HG03354 (cell line): Measurements from ENCODE around the gene CTBP2.

Source experiments
- ATAC-seq: cut with Tn5 transposase; IDR thresholded peaks from one replicate; pipeline ENCODE4 v1.9.1; 2021; ENCODE audit warnings: mild to moderate bottlenecking; ENCODE audit not compliant: unreplicated experiment, poor library complexity, severe bottlenecking

Gene CTBP2

DNA sequence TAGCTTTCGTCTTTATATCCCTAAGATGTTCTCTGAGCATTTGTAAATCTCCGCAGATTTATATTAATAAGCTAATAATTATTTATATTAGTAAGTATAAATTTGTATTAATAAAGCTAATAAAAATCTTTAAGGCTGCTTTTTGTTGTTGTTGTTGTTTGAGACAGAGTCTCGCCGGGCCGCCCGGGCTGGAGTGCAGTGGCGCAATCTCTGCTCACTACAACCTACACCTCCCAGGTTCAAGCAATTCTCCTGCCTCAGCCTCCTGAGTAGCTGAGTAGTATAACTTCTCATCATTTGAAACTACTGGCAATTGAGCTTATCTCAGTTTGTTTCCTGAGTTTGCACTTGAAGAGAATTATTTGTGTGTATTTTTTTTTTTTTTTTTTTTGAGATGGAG lies 223.6 kb downstream of the CTBP2 start:
- ATAC-seq: no peak

DNA sequence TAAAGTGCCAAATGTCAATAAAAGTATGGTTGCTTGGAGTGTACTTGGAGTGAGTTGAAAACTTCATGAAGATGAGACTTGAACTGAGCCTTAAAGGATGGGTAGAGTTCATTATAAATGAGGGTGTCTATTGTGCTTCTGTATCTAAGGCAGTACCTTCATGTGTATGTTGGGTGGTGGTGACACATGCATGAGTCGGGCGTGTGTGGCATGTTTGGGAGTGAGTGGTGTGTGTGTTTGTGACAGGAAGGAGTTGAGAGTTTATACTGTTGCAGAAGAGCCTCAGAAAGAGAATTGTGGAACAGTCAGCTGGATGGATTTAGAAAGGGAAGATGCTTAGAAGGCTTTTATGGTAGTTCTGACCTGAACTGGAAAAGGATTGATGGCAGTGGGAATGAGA lies 224.4 kb downstream of the CTBP2 start:
- ATAC-seq: no peak
